Measurements from ENCODE around the gene DLG5.

GRCh38 chr10:77898323-77899079 lies 28.1 kb downstream of the DLG5 start:
- no peak for TF ChIP-seq CTCF (IDR thresholded peaks at IDR 0.05)
- no peak for TF ChIP-seq POLR2A (IDR thresholded peaks at IDR 0.05)
